ENCODE data around the gene FAM187B.

FAM187B gene

DNA sequence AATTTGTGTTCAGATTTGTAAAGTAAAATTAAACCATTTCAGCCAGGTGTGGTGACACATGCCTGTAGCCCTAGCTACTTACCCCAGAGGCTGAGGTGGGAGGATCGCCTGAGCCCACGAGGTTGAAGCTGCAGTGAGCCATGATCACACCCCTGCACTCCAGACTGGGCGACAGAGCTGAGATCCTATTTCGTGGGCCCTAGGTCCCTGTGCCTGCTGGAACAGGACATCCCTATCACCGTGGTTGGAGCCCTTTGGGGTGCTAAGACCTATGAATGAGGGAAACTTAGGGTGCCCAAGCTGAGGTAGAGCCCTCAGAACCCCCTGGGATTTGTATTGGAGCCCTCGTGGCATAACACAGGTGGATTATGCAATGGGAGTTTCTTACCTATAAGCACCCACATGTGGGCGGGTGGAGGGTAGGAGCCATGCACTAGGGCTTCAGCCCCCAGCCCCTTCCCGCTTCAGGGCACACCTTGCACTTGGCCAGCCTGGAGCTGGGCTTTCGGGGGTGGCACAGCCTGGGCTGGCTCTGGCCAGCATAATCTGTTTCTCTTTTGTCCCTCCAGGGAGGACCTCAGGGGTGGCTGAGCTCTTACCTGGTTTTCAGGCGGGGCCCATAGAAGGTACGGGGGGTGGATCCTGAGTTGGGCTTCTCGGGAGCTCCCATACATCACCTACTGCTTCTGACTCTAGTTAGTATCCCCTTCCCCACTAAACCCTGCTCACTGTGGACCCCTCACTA is 33.0 kb upstream of the FAM187B start:
- no peak for DNase-seq (ENCODE audit: low read depth)
- H3K4me3 ChIP-seq (ENCODE audit: low read length), result no peak overlapping the region
- TF ChIP-seq, protein P1, sequence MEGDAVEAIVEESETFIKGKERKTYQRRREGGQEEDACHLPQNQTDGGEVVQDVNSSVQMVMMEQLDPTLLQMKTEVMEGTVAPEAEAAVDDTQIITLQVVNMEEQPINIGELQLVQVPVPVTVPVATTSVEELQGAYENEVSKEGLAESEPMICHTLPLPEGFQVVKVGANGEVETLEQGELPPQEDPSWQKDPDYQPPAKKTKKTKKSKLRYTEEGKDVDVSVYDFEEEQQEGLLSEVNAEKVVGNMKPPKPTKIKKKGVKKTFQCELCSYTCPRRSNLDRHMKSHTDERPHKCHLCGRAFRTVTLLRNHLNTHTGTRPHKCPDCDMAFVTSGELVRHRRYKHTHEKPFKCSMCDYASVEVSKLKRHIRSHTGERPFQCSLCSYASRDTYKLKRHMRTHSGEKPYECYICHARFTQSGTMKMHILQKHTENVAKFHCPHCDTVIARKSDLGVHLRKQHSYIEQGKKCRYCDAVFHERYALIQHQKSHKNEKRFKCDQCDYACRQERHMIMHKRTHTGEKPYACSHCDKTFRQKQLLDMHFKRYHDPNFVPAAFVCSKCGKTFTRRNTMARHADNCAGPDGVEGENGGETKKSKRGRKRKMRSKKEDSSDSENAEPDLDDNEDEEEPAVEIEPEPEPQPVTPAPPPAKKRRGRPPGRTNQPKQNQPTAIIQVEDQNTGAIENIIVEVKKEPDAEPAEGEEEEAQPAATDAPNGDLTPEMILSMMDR (conservative IDR thresholded peaks at IDR 0.05; ENCODE audit: low read length), result no peak

DNA sequence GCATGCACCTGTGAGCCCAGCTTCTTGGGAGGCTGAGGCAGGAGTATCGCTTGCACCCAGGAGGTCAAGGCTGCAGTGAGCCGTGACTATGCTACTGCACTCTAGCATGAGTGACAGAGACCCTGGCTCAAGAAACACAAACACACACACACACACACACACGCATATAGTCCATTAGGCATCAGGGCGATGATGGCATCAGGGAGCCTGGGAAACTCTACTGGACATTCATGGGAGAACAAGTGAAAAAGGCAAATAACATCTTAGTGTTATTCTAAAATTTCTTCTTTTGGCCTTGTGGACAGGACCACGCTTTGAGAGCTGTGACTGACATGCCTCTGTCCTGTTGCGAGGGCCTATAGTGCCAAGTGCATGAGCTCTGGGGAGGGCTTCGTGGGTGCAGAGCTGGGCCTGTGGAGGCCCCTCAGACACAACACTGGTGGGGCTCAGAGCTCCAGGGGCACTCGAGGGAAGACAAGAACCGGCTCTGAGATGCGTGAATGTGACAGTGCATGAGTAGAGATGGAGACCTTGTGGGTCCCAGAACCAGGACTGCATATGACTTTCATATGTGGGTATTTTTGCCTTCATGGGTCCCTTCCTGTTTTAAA is 32.3 kb upstream of the FAM187B start:
- no peak overlapping the region for H3K4me3 ChIP-seq (ENCODE audit: low read length)
- TF ChIP-seq, protein P1 (conservative IDR thresholded peaks at IDR 0.05; ENCODE audit: low read length), result no peak
- no peak for DNase-seq (ENCODE audit: low read depth)

DNA sequence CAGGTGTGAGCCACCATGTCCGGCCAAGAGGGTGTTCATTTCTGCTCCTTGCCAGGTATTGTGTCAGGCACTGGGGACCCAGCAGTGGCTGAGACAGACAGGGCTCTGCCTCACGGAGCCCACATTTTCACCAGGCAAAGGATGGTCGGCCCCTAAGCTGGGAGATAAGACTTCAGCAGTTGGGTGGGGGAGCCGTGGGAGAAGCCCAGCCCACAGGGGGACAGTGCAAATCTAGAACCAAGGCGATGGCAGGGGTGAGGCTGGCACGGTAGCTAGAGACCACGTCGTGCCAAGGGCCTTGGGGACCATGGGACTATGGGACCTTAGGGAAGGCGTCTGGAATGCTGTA is 28.5 kb upstream of the FAM187B start:
- DNase-seq (ENCODE audit: low read depth), result no peak
- H3K4me3 ChIP-seq (ENCODE audit: low read length), result no peak overlapping the region
- TF ChIP-seq, protein P1 (conservative IDR thresholded peaks at IDR 0.05; ENCODE audit: low read length), result no peak

DNA sequence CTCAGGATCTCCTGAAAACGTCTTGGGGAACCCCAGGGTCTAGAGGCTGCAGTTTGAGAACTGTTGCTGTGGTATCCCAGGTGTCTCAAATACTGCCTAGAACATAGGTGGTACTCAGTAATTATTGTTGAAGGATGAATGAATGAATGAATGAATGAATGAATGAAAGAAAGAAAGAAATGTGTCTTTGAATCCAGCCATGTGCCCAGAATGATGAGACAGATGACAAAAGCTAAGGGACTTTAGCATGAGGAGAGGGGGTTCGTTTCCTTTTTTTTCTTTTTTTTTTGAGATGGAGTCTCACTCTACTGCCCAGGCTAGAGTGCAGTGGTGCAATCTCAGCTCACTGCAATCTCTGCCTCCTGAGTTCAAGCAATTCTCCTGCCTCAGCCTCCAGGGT is 28.0 kb upstream of the FAM187B start:
- H3K4me3 ChIP-seq (ENCODE audit: low read length), result no peak overlapping the region
- DNase-seq (ENCODE audit: low read depth), result no peak
- TF ChIP-seq, protein P1 (conservative IDR thresholded peaks at IDR 0.05; ENCODE audit: low read length), result no peak

DNA sequence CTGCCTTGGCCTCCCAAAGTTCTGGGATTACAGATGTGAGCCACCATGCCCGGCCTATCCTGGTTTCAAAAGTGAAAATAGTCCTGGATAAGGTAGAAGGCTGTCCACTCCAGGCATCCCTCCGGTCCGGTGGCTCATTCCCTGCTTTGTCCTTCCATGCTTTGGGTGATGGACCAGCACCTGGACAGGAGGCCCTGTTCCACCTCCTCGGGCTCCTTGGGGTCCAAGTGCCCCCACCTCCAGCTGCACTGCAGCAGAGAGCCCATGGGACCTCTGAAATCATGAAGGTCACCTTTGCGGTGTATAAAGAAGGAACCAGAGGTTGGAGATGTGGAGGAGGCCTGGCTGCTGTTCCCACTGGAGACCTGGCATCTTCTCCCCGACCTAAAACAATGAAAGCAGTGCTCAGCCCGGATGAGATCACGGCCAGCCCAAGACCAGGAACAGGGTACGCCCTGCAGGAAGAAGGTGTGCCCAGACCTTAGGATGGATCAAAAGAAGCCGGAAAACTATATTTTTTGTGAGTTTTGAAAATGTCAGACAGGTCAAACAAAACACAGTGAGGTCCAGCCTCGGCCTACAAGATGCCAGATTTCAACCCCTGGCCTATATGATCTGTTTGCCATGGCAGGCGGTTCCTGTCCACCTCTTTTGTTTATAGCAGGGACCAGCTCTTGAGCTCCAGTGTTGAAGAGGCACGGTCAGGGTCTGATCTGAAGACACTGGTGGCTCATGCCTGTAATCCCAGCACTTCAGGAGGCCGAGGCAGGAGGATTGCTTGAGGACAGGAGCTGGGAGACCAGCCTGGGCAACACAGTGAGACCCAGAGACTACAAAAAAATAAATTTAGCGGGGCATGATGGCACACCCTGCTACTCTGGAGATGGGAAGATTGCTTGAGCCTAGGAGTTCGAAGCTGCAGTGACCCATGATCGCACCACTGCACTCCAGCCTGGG is 26.1 kb upstream of the FAM187B start:
- DNase-seq (ENCODE audit: low read depth), result no peak
- H3K4me3 ChIP-seq (ENCODE audit: low read length), result no peak overlapping the region
- TF ChIP-seq, protein P1 (conservative IDR thresholded peaks at IDR 0.05; ENCODE audit: low read length), result no peak

DNA sequence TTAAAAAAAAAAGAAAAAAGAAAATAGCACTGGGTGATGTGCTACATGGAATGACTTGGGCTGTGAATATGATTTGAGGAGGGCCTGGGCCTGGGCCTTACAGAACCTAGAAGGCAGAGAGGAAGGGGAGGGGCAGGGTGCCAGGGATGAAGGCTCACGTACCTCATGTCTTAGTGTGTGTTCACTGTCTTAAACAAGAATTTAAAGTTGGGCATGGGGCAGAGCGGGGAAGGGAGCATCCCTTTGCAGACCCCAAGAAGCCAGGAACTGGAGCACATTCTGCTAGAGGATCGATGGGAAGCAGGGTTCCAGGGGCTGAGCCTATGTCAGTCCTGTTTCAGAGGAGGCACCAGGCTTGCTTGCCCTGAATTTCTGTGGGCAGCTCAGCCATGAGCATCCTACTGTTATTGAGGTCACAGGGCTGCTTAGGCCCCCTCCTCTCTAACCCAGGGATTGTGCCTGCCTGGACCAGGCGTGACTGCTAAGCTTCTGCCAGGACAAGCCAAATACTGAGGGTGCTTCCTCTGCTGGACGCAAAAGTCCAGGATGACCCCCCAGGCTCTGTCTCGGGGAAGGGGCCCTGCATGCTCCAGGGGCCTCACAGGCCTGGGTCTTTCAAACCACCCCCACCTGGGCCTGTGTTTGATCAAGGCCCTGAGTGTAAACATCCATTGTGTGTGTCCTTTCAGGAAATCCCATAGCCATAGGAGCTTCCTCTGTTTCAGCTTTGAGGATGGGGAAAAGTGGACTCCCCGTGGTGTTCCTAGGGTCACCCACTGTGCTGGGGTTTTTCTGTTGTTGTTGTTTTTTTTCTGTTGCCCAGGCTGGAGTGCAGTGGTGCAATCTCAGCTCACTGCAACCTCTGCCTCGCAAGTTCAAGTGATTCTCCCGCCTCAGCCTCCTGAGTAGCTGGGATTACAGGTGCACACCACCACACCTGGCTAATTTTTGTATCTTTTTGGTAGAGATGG is 25.1 kb upstream of the FAM187B start:
- TF ChIP-seq, protein P1 (conservative IDR thresholded peaks at IDR 0.05; ENCODE audit: low read length), result no peak
- no peak overlapping the region for H3K4me3 ChIP-seq (ENCODE audit: low read length)
- DNase-seq (ENCODE audit: low read depth), result no peak
